Measurements from ENCODE around the gene KIAA0040.

The KIAA0040 gene

DNA sequence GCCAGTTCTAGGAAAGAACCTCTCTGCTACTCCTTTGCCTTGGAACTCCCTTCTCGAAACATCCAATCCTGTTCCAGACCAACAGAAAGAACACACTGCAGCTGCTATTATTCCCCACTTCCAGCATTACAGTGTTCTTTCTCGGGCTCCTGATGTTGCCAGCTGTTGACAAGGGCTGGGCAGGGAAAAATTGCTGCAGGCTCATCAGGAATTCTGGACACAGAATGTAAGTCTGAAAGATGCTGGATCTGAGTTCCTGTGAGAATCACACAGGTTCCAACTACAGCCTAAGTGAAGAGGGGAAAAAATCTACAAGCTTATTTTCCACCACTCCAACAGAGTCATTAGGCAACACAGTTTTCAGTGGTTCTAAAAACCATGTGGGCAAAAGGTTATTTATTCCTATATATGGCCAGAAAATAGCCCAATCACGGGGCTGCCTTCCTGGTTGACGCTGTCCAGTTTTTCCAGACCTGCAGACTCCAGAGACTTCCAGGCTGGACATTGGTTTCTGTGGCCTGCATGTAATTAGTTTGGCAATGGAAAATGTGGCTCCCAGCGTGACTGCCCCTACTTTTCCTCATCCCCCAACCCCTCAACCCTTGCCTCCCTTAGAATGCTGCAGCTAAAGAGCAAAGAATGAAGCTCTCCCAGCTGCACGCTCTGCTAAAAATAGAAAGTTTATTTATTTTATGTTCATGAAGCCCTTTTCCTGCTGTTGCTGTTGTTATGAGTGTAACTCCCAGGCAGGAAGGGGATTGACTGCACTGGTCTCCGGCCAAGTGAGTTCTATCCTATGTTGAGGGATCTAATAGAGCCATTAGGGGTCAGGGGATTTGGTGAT lies 8.3 kb upstream of the KIAA0040 start:
- DNase-seq: no peak

GRCh38 chr1:175198332-175198731 lies 5.8 kb upstream of the KIAA0040 start:
- no peak for DNase-seq

DNA sequence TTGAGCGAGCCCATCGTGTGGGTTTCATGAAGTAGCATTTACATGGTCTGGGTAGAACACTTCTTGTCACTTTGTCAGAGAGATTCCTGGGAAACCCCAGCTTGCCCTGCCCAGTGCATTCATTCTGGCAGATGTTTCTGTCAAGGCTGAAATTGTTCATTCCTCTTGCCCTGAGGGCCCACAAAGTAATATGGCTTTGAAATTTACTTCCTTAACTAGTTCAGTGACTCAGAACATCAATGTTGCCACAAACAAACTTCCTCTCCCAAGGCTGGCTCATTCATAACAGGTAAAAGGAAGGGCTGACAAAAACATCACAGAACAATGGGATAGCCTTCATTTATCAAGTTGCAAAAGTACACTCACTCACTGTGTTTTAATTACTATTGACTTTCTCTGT lies 5.0 kb upstream of the KIAA0040 start:
- DNase-seq: no peak

- DNase-seq: no peak
Observed at GRCh38 chr1:175195798-175196197, 3.2 kb upstream of the KIAA0040 start.

DNA sequence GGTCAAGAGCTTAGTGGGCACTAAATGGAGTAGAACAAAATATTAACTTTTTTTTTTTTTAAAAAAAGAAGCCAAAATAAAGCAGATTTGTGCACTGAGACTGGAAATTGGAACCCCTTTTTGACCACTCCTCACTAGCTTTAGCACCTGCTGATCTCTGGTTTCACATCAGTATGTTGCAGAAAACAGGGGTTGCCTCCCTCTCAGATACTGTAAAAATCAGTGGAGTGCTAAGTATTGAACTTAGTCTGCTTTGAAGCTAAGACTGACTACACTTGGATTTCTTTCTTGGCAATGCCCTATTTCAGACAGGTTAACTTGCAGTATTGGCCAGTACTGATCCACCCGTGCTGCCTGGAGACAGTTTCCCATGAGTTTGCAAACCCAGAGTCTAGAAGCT lies 2.7 kb upstream of the KIAA0040 start:
- DNase-seq: no peak

DNA sequence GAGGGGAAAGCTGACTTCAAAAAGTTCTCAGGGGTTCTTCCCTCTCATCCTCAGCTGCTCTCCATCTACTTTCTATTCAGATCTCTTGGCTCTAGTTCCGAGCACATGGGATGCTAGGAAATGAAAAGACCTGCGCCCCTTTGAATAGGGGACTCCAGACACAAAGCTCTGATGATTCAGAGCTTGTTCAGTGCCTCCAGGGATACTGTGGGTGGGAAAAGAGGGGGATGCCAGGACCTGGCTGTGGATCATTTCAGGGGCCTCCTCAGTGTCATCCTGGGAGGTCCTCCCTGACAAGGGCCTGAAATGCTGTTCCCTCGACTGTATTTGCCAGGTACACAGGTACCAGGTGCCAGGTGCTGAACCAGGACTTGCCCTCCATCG lies 943 bp upstream of the KIAA0040 start:
- DNase-seq: no peak

DNA sequence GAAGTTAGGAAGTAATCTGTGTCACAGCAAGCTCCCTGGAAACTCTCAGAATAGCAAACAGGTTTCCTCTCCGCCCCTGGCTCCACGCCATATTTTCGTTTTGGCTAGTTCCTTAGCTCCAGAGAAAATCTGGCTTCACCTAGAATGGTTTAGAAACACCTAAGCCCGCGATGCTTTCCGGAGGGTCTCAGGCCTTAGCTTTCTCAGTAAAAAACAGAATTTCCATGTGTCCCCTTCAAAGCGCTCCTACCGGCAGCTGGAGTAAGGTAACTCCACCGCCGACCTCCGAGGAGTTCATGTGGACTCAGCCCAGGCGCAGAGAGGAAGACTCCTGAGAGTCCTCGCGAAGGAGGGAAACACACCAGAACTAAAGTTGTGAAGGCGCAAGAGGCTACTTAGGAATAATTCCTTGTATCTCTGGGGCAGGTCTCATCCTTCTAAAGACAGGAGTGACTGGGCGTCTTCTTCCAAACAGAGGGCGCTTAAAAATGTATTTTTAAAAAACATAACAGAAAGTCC lies 406 bp downstream of the KIAA0040 start:
- DNase-seq: no peak

DNA sequence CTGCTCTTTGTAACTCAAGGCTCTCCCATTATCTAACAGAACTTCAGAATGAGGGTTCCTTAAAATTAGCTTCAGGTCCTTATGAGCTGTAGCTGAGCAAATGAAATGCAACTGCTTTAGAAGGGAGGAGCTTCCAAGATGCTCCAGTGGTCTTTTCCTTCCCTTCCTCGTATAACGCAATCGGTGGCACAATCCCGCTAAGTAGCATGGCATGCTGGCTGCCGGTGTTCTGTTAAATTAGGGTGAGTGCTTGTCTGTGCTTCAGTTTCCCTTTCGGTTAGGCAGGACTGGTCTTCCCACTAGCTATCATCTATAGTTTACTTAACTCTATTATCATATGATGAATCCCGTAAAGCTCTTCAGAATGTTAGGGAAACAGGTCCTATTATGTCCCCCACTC lies 917 bp downstream of the KIAA0040 start:
- DNase-seq: no peak

- no peak for DNase-seq
Observed at GRCh38 chr1:175188936-175189335, 3.6 kb downstream of the KIAA0040 start.

- no peak for DNase-seq
Observed at GRCh38 chr1:175186433-175187160, 6.0 kb downstream of the KIAA0040 start.

DNA sequence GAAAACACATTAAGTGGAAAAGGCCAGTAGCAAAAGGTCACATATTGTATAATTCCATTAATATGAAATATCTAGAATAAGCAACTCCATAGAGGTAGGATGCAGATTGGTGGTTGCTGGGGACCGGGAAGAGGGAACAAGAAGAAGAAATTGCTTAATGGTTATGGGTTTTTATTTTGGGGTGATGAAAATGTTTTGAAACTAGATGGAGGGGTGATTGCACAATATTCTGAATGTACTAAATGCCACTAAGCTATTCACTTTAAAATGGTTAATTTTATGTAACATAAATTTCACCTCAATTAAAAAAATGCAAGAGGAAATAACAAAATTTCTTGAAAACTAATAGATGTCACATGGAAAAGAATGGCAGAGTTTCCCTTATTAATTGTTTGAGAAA lies 6.7 kb downstream of the KIAA0040 start:
- DNase-seq: no peak

GRCh38 chr1:175183586-175183985 lies 9.0 kb downstream of the KIAA0040 start:
- no peak for DNase-seq

DNA sequence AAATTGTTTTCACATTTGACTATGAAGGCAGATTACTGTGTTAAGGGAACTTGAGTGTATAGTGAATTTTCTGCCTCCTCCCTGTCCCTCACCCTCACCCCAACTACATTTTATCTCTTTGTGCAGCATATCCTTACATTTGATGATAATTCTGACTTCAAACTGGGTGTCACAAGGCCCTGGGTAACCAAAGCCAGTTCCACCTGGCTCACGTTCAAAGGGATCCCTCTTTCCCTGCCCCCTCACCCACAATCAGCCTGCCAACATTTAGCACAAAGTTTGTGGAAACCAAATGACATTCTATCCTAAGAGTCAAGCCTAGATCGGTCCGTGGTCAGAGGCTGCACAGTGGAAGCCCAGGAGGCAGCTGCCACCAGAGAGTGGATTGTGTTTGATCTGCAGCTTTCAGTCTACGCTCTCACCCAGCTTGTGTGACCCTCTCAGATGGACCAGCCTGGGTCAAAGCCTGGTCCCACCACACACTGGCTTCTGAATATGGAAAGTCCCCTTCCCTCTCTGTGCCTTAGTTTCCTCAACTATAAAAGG lies 10.3 kb downstream of the KIAA0040 start:
- no peak for DNase-seq

DNA sequence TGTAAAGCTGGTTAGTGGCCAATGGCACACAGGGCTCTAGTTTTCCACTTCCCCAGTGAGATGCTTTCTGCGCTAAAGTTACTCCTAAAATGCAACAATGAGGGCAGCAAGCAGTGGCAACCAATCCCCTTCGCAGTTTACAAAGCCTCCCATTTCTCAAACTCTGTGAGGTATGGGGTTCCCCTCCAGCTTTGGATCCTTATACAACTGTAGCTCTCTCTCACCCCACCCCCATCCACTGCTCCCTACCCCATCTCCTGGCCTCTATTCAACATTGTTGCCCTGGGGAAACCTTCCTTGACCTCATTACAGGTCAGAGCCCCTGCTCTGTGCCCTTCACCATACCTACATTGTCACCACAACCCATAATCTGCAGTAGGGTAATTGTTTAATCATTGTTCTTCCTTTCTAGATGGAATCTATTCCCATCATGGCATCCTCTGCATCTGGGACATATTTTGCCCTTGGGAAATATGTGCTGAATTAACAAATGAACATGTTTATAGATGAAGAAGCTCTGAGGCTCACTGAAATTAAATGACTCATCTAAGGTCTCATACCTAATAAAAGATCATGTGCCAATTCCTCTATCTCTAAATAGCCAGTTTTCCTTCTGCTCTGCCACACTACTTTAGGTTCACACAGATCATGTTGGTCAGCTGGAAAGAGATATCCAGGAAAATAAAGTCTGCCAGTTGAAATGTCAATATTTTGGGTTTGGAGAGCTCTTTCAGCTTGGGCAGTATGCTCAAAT lies 12.6 kb downstream of the KIAA0040 start:
- DNase-seq: no peak

- no peak for DNase-seq
Observed at GRCh38 chr1:175178456-175178855, 14.1 kb downstream of the KIAA0040 start.

DNA sequence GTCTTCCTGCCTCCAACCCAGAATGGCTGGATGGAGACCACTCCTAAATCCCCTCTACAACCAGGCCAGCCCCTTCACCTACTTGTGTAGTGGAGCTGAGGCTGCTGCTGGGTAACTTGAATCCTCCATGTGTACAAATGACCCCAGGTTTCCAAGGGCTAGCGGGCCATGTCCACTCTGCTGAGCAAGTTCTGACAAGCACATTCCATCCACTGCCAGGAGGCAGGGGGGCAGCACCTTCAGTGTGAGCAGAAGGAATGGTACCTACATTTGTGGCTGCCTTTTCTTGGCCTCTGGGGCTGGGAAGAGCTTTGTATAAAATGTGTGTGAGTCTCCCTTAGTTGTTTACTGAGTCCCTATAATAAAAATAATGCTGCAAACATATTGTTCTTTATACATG lies 14.5 kb downstream of the KIAA0040 start:
- DNase-seq: no peak

DNA sequence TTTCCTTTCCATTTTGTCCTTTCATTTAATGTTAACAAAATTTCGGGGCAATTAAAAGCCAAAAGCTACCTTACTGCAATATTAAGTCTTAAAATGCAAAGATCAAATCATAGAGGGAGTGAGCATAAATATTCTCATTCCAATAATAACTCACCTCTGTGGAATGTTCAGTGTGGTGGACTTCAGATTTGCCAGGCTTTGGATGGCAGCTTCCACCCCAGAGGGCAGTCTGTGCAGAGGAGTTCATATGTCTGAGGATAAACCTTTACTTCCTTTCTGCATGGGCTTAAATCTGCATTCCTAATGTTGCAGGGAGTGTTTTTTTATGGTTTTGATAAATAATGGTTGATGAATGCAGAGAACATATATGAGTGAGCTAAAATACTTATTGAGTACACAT lies 16.3 kb downstream of the KIAA0040 start:
- no peak for DNase-seq

DNA sequence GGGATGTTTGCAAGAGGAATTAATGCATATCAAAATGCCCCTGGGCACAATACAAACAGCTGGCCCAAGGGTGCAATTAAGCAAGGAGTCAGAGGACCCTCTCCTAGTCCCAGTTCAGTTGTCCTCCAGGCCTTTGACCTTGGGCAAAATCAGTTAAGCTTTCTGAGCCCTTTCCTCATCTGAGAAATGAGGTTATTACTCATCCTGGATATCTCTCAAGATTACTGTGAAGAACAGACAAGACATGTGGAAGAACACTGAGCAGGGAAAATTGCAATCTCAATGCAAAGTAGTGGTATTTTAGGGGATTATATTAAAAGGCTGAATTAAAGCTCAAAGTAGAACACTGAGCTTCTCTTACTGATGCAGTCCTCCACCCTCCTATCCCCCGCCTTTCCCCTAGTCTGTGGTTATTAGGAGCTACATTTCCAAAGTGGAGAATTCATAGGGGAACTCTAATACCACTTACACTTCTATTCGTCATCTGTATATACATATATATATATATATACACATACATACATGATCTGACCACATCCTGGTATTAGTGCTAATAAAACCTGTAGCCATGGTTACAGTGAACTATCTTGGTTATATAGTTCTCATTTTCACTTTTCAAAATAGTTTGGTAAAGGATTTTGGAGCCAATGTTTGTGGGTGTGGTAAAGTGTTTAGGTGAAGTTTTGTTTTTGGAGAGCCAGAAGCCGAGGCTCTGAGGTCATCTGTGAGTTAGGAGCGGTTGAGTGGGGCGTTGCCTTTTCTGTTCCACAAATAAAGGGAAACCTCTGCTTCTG lies 18.1 kb downstream of the KIAA0040 start:
- no peak for DNase-seq

DNA sequence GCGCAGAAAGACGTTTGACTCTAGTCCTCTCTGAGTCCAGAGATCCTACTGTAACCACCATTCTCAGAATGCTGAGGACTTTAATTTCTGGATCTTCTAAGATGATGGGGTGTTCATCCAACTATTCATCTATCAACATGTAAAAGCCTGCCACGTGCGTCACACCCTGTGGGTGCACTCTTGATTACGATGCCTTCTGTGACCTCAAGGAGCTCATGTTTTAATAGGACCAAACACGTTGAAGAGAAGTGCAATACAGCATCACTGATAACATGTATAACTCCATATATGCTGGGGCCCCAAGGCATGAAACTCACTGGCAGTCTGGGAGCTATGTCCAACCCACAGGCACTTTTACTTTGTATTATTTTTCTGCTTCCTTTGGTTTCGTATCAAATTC lies 19.0 kb downstream of the KIAA0040 start:
- no peak for DNase-seq

- no peak for DNase-seq
Observed at GRCh38 chr1:175172503-175172902, 20.1 kb downstream of the KIAA0040 start.

GRCh38 chr1:175171036-175171913 lies 21.3 kb downstream of the KIAA0040 start:
- DNase-seq: no peak

Data from NK-92 treated with Interleukin-12 subunit alpha and Interleukin-12 subunit beta, amount 100 ng/mL, for 24 hours (cell line).